IMR-90 (cell line): ENCODE measurements around the gene NCKAP5. TPM values are rescaled to one million over a fixed set of nuclear protein-coding genes. Genes with fewer than 3 reads are reported as not detected.
A peak's percentile ranks its signal among the peaks of the same experiment; 100 is the strongest.

Experiments
- ATAC-seq: fragments of 200-7000 bp; cut with Tn5 transposase; 2 replicates; pipeline ENCODE4 v1.9.1; 2020; ENCODE audit warnings: low read depth, mild to moderate bottlenecking, moderate library complexity
- BruUV-seq: library from RNA; stranded (reverse); fragments of 400-500 nt; replicated peaks from 2 replicates; lab custom pipeline; 2021; lab: Mats Ljungman, UMichigan
- CTCF ChIA-PET: fragments of 300-600 bp; formaldehyde crosslinking; extraction: SDS; loops from one replicate; lab custom pipeline; 2021; ENCODE audit warnings: antibody characterized with exemption; lab: Yijun Ruan, JAX
- POLR2A ChIA-PET: fragments of 300-600 bp; sonication (Branson Sonifier 250); formaldehyde crosslinking; loops from one replicate; lab custom pipeline; 2022; ENCODE audit warnings: antibody characterized with exemption; ENCODE audit not compliant: unreplicated experiment; lab: Charles Lee
- DNase-seq: peaks from one replicate; pipeline ENCODE4 v3.0.0; 2013
- H2AFZ ChIP-seq: replicated peaks from 2 replicates; pipeline ENCODE3; 2013; ENCODE audit warnings: low read length, mild to moderate bottlenecking; ENCODE audit not compliant: poor library complexity
- H2AK5ac ChIP-seq: 2 replicates; pipeline ENCODE4 v1.6.1; 2013; ENCODE audit warnings: low read depth, low read length, inconsistent platforms
- H2AK9ac ChIP-seq: replicated peaks from 2 replicates; pipeline ENCODE3; 2013; ENCODE audit warnings: mild to moderate bottlenecking, low read depth, low read length, moderate library complexity; ENCODE audit not compliant: poor library complexity
- H2BK120ac ChIP-seq: 2 replicates; pipeline ENCODE4 v1.6.1; 2013; ENCODE audit warnings: low read depth, low read length, inconsistent platforms
- H2BK15ac ChIP-seq: 3 replicates; pipeline ENCODE4 v1.6.1; 2013; ENCODE audit warnings: low read depth, low read length, inconsistent platforms
- H2BK20ac ChIP-seq: 2 replicates; pipeline ENCODE4 v1.6.1; 2013; ENCODE audit warnings: low read depth, mild to moderate bottlenecking, inconsistent platforms, low read length, moderate library complexity
- H2BK5ac ChIP-seq: 2 replicates; pipeline ENCODE4 v1.6.1; 2013; ENCODE audit warnings: mild to moderate bottlenecking, low read depth, low read length, inconsistent platforms; ENCODE audit not compliant: poor library complexity, severe bottlenecking
- H3K14ac ChIP-seq: replicated peaks from 2 replicates; pipeline ENCODE4 v1.6.1; 2013; ENCODE audit warnings: low read depth, low read length, inconsistent platforms
- H3K18ac ChIP-seq: 2 replicates; pipeline ENCODE4 v1.6.1; 2013; ENCODE audit warnings: low read depth, low read length, control low read depth
- H3K23ac ChIP-seq: 2 replicates; pipeline ENCODE4 v1.6.1; 2013; ENCODE audit warnings: low read depth, low read length, inconsistent platforms
- H3K27ac ChIP-seq: 2 replicates; pipeline ENCODE4 v1.5.1; 2013; ENCODE audit warnings: mild to moderate bottlenecking, control low read depth, low read length; ENCODE audit not compliant: insufficient read depth
- H3K27me3 ChIP-seq: 2 replicates; pipeline ENCODE4 v1.6.1; 2013; ENCODE audit warnings: low read length; ENCODE audit not compliant: control insufficient read depth, insufficient read depth
- H3K36me3 ChIP-seq: 2 replicates; pipeline ENCODE4 v1.6.1; 2013; ENCODE audit warnings: low read length, mixed read lengths; ENCODE audit not compliant: control insufficient read depth, insufficient read depth
- H3K4ac ChIP-seq: 2 replicates; pipeline ENCODE4 v1.6.1; 2013; ENCODE audit warnings: low read depth, low read length, inconsistent platforms
- H3K4me1 ChIP-seq: 2 replicates; pipeline ENCODE4 v1.6.1; 2013; ENCODE audit warnings: low read length, mixed read lengths; ENCODE audit not compliant: control insufficient read depth, insufficient read depth
- H3K4me2 ChIP-seq: 2 replicates; pipeline ENCODE4 v1.6.1; 2013; ENCODE audit warnings: low read depth, mild to moderate bottlenecking, control low read depth, low read length, moderate library complexity
- H3K4me3 ChIP-seq: 2 replicates; pipeline ENCODE4 v1.5.1; 2013; ENCODE audit warnings: low read depth, mild to moderate bottlenecking, control low read depth, low read length, moderate library complexity; ENCODE audit not compliant: insufficient read depth
- H3K56ac ChIP-seq: 2 replicates; pipeline ENCODE4 v1.6.1; 2013; ENCODE audit warnings: low read length, inconsistent platforms; ENCODE audit not compliant: insufficient read depth; ENCODE audit errors: extremely low read depth
- H3K79me1 ChIP-seq, 2 experiments: 2 replicates each; pipeline ENCODE4 v1.6.1; 2013; ENCODE audit warnings: low read length in 2 of 2, inconsistent platforms in 1 of 2, low read depth in 1 of 2
- H3K9ac ChIP-seq: 2 replicates; pipeline ENCODE4 v1.6.1; 2013; ENCODE audit warnings: low read depth, low read length, control low read depth
- H3K9me1 ChIP-seq: 2 replicates; pipeline ENCODE4 v1.6.1; 2013; ENCODE audit warnings: low read length, inconsistent platforms; ENCODE audit not compliant: insufficient read depth
- H3K9me3 ChIP-seq: 2 replicates; pipeline ENCODE4 v1.6.1; 2013; ENCODE audit warnings: low read length; ENCODE audit not compliant: control insufficient read depth, insufficient read depth
- H4K20me1 ChIP-seq: 2 replicates; pipeline ENCODE4 v1.6.1; 2013; ENCODE audit warnings: low read length, inconsistent platforms; ENCODE audit not compliant: insufficient read depth
- H4K5ac ChIP-seq: 2 replicates; pipeline ENCODE4 v1.6.1; 2013; ENCODE audit warnings: mild to moderate bottlenecking, low read depth, low read length, control low read depth
- H4K8ac ChIP-seq, 2 experiments: 2 replicates each; pipeline ENCODE4 v1.6.1; 2013; ENCODE audit warnings: low read depth in 2 of 2, low read length in 2 of 2, control low read depth in 1 of 2, inconsistent platforms in 1 of 2
- H4K91ac ChIP-seq: 2 replicates; pipeline ENCODE4 v1.6.1; 2013; ENCODE audit warnings: low read depth, low read length, inconsistent platforms; ENCODE audit not compliant: insufficient read depth
- FOS ChIP-seq: fragments of 150-350 bp; IDR thresholded peaks from 2 replicates; pipeline ENCODE4 v1.6.1; 2016; ENCODE audit warnings: low read depth, low read length
- NFE2L2 ChIP-seq: fragments of 150-350 bp; IDR thresholded peaks from 2 replicates; pipeline ENCODE4 v1.6.1; 2016; ENCODE audit warnings: low read depth, mild to moderate bottlenecking, low read length
- SMC3 ChIP-seq: fragments of 150-350 bp; IDR thresholded peaks from 2 replicates; pipeline ENCODE4 v1.6.1; 2016; ENCODE audit warnings: low read depth, mild to moderate bottlenecking, antibody characterized with exemption, low read length, moderate library complexity
- WGBS, 2 experiments: methylation state at CpG; one replicate each; pipeline versions ENCODE4 v1.1.5 to v1.1.7; 2013; ENCODE audit warnings: missing lambda C conversion rate in 2 of 2; ENCODE audit not compliant: insufficient read length in 1 of 2; ENCODE audit errors: extremely low coverage in 2 of 2; 5-methylcytosine and 5-hydroxymethylcytosine counted together
- dilution Hi-C: fragments of 300-500 bp; cut with HindIII; formaldehyde crosslinking; loops from one replicate; pipeline ENCODE4 v1.14.3; 2018; ENCODE audit warnings: low sequenced_read_pairs; ENCODE audit not compliant: unreplicated experiment
- in situ Hi-C: fragments of 300-500 bp; cut with MboI; formaldehyde crosslinking; loops from 3 replicates; pipeline ENCODE4 v1.14.3; 2019; ENCODE audit warnings: low sequenced_read_pairs, inconsistent platforms, mixed read lengths
- intact Hi-C: fragments of 100-400 bp; cut with micrococcal nuclease; formaldehyde crosslinking; loops from 2 replicates; pipeline ENCODE4 v1.10.0; 2022
- polyA plus RNA-seq, 3 experiments: library from polyadenylated mRNA; depleted of rRNA; stranded (reverse); fragments of >200 nt; gene quantifications; 2 replicates each; pipeline ENCODE4 v1.2.3, GENCODE V29; 2012; ENCODE audit warnings: low replicate concordance in 1 of 3
- total RNA-seq: library from RNA; depleted of rRNA; stranded (reverse); fragments of >200 nt; gene quantifications from 2 replicates; pipeline ENCODE4 v1.2.3, GENCODE V29; 2012

NCKAP5 gene
- total and polyA plus RNA-seq, 2 of the 4 experiments (the other 2 are of a cell fraction), result 2.7 to 3.9 TPM

GRCh38 chr2:132963161-132963560 is 605.1 kb downstream of the NCKAP5 start:
- H3K27me3 ChIP-seq, result no peaks in the 10 kb centered on the region
- H2AK5ac ChIP-seq, result no peak overlapping the region
- ATAC-seq (no peak), DNase-seq (no peak)
- no peak overlapping the region for H3K23ac ChIP-seq
- WGBS, 2 experiments, result no CpG with 5 or more reads among the region's 2 CpGs
- no peak overlapping the region for H2AK9ac ChIP-seq
- H3K4me2 ChIP-seq, result no peak overlapping the region
- POLR2A ChIA-PET, result no interaction called here
- no peak overlapping the region for H3K9ac ChIP-seq
- H2AFZ ChIP-seq, result no peak overlapping the region
- no peak overlapping the region for H3K4me3 ChIP-seq
- intact Hi-C loops (no loop called here), dilution Hi-C loops (no loop called here), in situ Hi-C loops (no loop called here)
- no peak overlapping the region for H2BK15ac ChIP-seq
- no peaks in the 10 kb centered on the region for H3K9me3 ChIP-seq
- no peak overlapping the region for H3K27ac ChIP-seq
- no peak overlapping the region for H4K5ac ChIP-seq
- no peak overlapping the region for H2BK5ac ChIP-seq
- no peak overlapping the region for H2BK120ac ChIP-seq
- no peak overlapping the region for H2BK20ac ChIP-seq
- CTCF ChIA-PET, result no interaction called here
- no peak overlapping the region for H3K18ac ChIP-seq
- peaks cover 4% of the 10 kb centered on the region; the same call in 1 of the 2 replicates for H4K20me1 ChIP-seq
- H3K9me1 ChIP-seq, result peaks cover 9% of the 10 kb centered on the region; the same call in 1 of the 2 replicates
- H3K4ac ChIP-seq, result no peak overlapping the region
- H4K8ac ChIP-seq, result no peak overlapping the region
- no peak overlapping the region for H3K14ac ChIP-seq
- no peak overlapping the region for H4K91ac ChIP-seq
- peak; percentile 61 for TF ChIP-seq NFE2L2
- TF ChIP-seq SMC3, result no peak
- no peak for TF ChIP-seq FOS
- no TSS peak for BruUV-seq
- H3K4me1 ChIP-seq, result no peaks in the 10 kb centered on the region
- peaks cover 3 to 32% of the 10 kb centered on the region in 2 experiments; a peak in 3 of 4 replicates for H3K79me1 ChIP-seq
- peaks cover 7% of the 10 kb centered on the region for H3K36me3 ChIP-seq
- no peak overlapping the region for H3K56ac ChIP-seq
